ENCODE results near the gene ITPKB.
"Not testable (repeated sequence)": the region's sequence is repeated elsewhere in the genome, so short reads cannot be mapped to it uniquely, and the experiment has no call there.

ITPKB gene

GRCh38 chr1:226728448-226728847, 10.6 kb downstream of the ITPKB start:
- no peak for DNase-seq
- Mint-ChIP-seq H3K27ac (peak overlapping the region; percentile 97), H3K36me3 (ENCODE audit: low read depth) (peaks cover 92% of the 10 kb centered on the region), H3K9me3 (no peaks in the 10 kb centered on the region), H3K4me1 (ENCODE audit: low read depth) (peaks cover 98% of the 10 kb centered on the region), H3K4me3 (peak overlapping the region; percentile 93), H3K27me3 (no peaks in the 10 kb centered on the region)

DNA sequence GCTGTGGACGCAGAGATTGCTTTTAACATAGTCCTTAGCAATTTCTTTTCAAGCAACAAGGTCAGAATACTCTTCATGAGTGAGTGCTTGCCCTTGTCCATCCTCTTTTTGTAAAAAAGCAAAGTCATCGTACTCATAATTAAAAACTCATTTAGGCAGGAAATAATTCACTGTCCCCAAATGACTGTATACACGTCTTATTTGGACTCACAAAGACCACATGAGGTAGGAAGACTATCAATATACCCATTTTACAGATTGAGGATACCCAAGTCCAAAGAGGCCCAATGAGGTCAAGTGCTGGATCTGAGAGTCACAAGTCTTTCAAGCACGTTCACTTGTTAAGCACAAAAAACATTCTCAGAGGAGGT, 13.2 kb downstream of the ITPKB start:
- H3K27me3 Mint-ChIP-seq = no peaks in the 10 kb centered on the region
- H3K36me3 Mint-ChIP-seq (ENCODE audit: low read depth) = peaks cover 88% of the 10 kb centered on the region
- peaks cover 95% of the 10 kb centered on the region for H3K4me1 Mint-ChIP-seq (ENCODE audit: low read depth)
- DNase-seq = no peak
- H3K4me3 Mint-ChIP-seq = peak overlapping the region; percentile 77
- peak overlapping the region; percentile 97 for H3K27ac Mint-ChIP-seq
- H3K9me3 Mint-ChIP-seq = no peaks in the 10 kb centered on the region

DNA sequence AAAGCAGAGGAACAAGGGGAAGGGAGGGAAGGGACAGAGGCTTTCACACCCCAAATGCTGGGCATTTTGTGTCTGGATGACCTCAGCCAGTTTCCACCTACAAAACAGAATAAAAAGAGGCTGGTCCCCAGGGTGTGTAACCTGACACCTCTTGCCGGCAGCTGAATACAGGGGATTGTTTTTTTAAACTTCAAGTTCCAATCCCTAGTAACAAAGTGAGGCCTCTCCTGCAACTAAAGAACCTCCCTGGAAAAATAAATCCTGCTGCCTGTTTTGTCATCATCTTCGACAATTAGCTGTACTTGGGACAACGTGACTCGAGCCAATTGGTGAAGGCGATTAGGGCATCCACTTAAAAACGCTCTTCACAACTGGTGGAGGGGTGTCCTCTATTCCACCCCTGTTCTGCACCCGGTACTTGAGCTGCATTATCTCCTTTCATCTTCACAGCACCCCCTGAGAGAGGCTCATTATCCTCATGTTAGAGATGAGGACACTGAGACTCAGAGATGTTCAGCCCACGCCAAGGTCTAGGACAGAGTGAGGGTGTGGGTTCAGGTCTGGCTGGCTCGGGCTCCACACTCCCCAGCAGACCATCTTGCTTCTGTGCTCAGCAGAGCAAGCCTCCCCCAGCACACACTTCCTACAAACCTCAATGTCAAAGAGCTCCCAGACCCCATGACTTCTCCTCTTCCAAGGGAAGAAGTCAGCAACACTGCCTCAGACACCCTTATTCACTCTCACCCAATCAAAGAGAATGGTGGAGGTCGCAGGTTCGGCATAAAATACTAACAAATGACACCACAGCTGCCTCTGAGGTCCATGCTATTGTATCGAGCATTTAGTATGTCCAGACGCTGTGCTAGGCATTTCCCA, 15.2 kb downstream of the ITPKB start:
- peak overlapping the region; percentile 77 for H3K4me3 Mint-ChIP-seq
- H3K4me1 Mint-ChIP-seq (ENCODE audit: low read depth) = peaks cover 94% of the 10 kb centered on the region
- H3K27me3 Mint-ChIP-seq = no peaks in the 10 kb centered on the region
- no peak for DNase-seq
- H3K36me3 Mint-ChIP-seq (ENCODE audit: low read depth) = peaks cover 76% of the 10 kb centered on the region
- no peaks in the 10 kb centered on the region for H3K9me3 Mint-ChIP-seq
- peak overlapping the region; percentile 97 for H3K27ac Mint-ChIP-seq

GRCh38 chr1:226722901-226723656, 16.0 kb downstream of the ITPKB start:
- peak; percentile 59 for DNase-seq
- no peaks in the 10 kb centered on the region for H3K27me3 Mint-ChIP-seq
- peak overlapping the region; percentile 77 for H3K4me3 Mint-ChIP-seq
- peaks cover 76% of the 10 kb centered on the region for H3K36me3 Mint-ChIP-seq (ENCODE audit: low read depth)
- H3K4me1 Mint-ChIP-seq (ENCODE audit: low read depth) = peaks cover 94% of the 10 kb centered on the region
- H3K27ac Mint-ChIP-seq = peak overlapping the region; percentile 97
- no peaks in the 10 kb centered on the region for H3K9me3 Mint-ChIP-seq

GRCh38 chr1:226722240-226722900, 16.7 kb downstream of the ITPKB start:
- Mint-ChIP-seq H3K36me3 (ENCODE audit: low read depth) (peaks cover 73% of the 10 kb centered on the region), H3K4me1 (ENCODE audit: low read depth) (peaks cover 93% of the 10 kb centered on the region), H3K27me3 (no peaks in the 10 kb centered on the region), H3K9me3 (no peaks in the 10 kb centered on the region), H3K4me3 (peak overlapping the region; percentile 77), H3K27ac (peak overlapping the region; percentile 97)
- no peak for DNase-seq

GRCh38 chr1:226720574-226720973, 18.5 kb downstream of the ITPKB start:
- peak overlapping the region; percentile 94 for H3K27ac Mint-ChIP-seq

DNA sequence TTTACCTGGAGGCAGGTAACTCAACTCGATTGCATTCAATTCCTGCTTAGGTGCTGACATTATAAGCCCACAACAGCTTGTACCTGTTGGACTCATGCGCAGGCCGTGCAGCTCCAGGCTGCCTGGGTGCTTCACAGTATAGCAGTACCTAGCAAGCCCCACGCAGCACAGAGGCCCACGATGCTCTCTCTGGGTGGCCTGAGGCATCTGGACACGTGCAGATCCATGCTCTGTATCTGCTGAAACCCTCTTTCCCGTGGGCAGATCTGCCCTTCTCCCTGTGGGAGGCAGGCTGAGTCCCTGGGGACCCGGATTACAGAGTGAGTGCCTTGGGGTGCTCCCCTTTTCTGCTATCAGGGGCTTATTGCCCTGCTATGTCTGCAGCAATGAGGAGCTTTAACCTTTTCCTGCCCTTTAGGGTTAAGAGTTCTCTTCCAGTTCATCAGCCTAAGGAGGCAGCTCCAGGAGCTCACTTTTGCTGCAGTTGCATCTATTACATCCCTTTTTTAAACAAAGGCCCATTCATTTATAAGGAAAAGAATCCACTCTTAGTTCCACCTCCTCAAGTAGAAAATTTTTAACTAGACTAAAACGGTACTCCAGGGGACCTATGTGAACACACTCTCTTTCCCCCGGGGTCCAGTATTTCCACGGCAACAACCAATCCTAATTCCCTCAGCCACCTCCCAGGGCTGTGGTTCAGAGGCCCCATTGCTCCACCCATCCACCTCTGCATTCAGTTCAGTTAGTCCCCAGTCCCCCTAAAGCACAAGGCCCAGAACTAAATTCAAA, 19.3 kb downstream of the ITPKB start:
- Mint-ChIP-seq H3K4me1 (ENCODE audit: low read depth) (peaks cover 90% of the 10 kb centered on the region), H3K36me3 (ENCODE audit: low read depth) (peaks cover 57% of the 10 kb centered on the region)

More at GRCh38 chr1:226720574-226720973, 18.5 kb downstream of the ITPKB start:
- not testable (repeated sequence) for H3K27me3 Mint-ChIP-seq, H3K4me3 Mint-ChIP-seq, H3K9me3 Mint-ChIP-seq, DNase-seq
- Mint-ChIP-seq H3K36me3 (ENCODE audit: low read depth) (peaks cover 64% of the 10 kb centered on the region), H3K4me1 (ENCODE audit: low read depth) (peaks cover 90% of the 10 kb centered on the region)

GRCh38 chr1:226717256-226717909, 21.7 kb downstream of the ITPKB start:
- Mint-ChIP-seq H3K9me3 (peaks cover 8% of the 10 kb centered on the region), H3K27ac (peak overlapping the region; percentile 94), H3K27me3 (no peaks in the 10 kb centered on the region), H3K36me3 (ENCODE audit: low read depth) (peaks cover 57% of the 10 kb centered on the region), H3K4me3 (peak overlapping the region; percentile 54), H3K4me1 (ENCODE audit: low read depth) (peaks cover 90% of the 10 kb centered on the region)
- no peak for DNase-seq

More for the DNA sequence above, 19.3 kb downstream of the ITPKB start:
- no peaks in the 10 kb centered on the region for H3K27me3 Mint-ChIP-seq
- peak overlapping the region; percentile 15 for H3K4me3 Mint-ChIP-seq
- DNase-seq = no peak
- H3K9me3 Mint-ChIP-seq = no peaks in the 10 kb centered on the region
- H3K27ac Mint-ChIP-seq = peak overlapping the region; percentile 94

DNA sequence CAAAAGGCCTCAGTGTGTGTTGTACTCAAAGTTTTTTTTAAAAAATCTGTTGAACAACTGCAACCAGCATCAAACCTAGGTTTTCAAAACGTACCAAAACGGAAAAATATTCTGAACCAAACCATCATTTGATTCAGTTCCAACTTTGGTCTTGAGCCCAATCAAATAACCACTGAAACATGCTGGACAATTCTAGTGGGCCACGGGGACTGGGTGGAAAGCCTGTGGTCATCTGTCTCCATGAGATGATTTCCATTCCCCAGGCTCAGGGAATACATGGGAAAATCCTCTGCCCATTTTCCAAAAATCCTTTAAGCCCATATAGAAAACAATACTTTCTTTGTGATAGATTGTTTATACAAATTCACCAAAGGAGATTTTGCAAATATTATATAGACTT, 22.5 kb downstream of the ITPKB start:
- Mint-ChIP-seq H3K36me3 (ENCODE audit: low read depth) (peaks cover 50% of the 10 kb centered on the region), H3K4me3 (peak overlapping the region; percentile 54), H3K27ac (peak overlapping the region; percentile 94), H3K27me3 (no peaks in the 10 kb centered on the region), H3K9me3 (peaks cover 8% of the 10 kb centered on the region), H3K4me1 (ENCODE audit: low read depth) (peaks cover 90% of the 10 kb centered on the region)
- DNase-seq = no peak

- H3K9me3 Mint-ChIP-seq = peaks cover 8% of the 10 kb centered on the region
- peak overlapping the region; percentile 98 for H3K27ac Mint-ChIP-seq
- no peaks in the 10 kb centered on the region for H3K27me3 Mint-ChIP-seq
- no peak overlapping the region for H3K4me3 Mint-ChIP-seq
- peaks cover 96% of the 10 kb centered on the region for H3K4me1 Mint-ChIP-seq (ENCODE audit: low read depth)
- DNase-seq = no peak
- H3K36me3 Mint-ChIP-seq (ENCODE audit: low read depth) = peaks cover 55% of the 10 kb centered on the region
Measured at GRCh38 chr1:226714148-226714547, 24.9 kb downstream of the ITPKB start.

DNA sequence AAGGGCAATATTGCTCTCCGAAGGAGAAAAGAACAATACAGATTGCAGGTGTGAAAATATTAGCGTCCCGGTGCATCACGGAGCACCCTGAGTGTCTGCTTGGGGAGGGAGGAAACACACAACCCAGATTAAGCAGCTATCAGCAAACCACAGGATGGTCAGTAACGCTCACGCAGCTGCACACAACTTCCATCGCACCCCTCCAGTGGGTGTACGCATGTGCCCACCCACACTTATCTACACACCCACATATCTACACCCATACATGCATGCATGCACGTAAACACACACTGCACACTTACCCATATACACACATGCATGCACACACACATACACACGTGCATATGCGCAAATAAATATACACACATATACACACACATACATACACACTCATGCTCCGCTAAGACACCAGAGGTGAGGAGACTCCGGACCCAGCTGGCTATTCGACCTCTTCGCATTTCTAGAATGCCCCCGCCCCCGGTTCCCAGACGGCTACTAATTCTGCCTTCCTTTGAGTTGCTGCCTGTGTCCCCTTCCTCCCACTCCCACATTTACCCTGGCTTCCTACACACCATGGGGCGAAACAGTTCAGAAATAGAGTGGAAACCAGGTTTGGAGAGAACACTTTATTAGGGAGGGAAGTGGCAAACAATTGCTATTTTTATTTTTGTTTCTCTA, 26.2 kb downstream of the ITPKB start:
- H3K9me3 Mint-ChIP-seq = peaks cover 8% of the 10 kb centered on the region
- DNase-seq = no peak
- peaks cover 98% of the 10 kb centered on the region for H3K4me1 Mint-ChIP-seq (ENCODE audit: low read depth)
- H3K27me3 Mint-ChIP-seq = no peaks in the 10 kb centered on the region
- H3K27ac Mint-ChIP-seq = peak overlapping the region; percentile 98
- peaks cover 53% of the 10 kb centered on the region for H3K36me3 Mint-ChIP-seq (ENCODE audit: low read depth)
- peak overlapping the region; percentile 49 for H3K4me3 Mint-ChIP-seq

GRCh38 chr1:226711976-226712741, 26.9 kb downstream of the ITPKB start:
- Mint-ChIP-seq H3K4me1 (ENCODE audit: low read depth) (peaks cover 97% of the 10 kb centered on the region), H3K36me3 (ENCODE audit: low read depth) (peaks cover 53% of the 10 kb centered on the region), H3K27me3 (no peaks in the 10 kb centered on the region), H3K9me3 (peaks cover 8% of the 10 kb centered on the region), H3K4me3 (peak overlapping the region; percentile 49), H3K27ac (peak overlapping the region; percentile 98)
- peak; percentile 68 for DNase-seq
